HCT116 (cell line): ENCODE data around the gene INO80C. TPM values are rescaled to one million over a fixed set of nuclear protein-coding genes. Genes with fewer than 3 reads are reported as not detected.

Source experiments
- ATAC-seq: fragments of 200-7000 bp; cut with Tn5 transposase; 2 replicates; pipeline ENCODE4 v1.9.1; 2020; ENCODE audit warnings: mild to moderate bottlenecking, moderate library complexity
- BruUV-seq: library from RNA; stranded (reverse); fragments of 400-500 nt; replicated peaks from 2 replicates; lab custom pipeline; 2021; lab: Mats Ljungman, UMichigan
- CTCF ChIA-PET: fragments of 300-600 bp; sonication (Branson Sonifier 250); formaldehyde crosslinking; loops from one replicate; lab custom pipeline; 2021; ENCODE audit warnings: antibody characterized with exemption; lab: Charles Lee
- POLR2A ChIA-PET: fragments of 300-600, 350-600 bp; sonication (Branson Sonifier 250); formaldehyde crosslinking; loops from one replicate; lab custom pipeline; 2021; ENCODE audit warnings: antibody characterized with exemption; lab: Charles Lee
- RAD21 ChIA-PET, 2 experiments: fragments of 300-600 bp; sonication (Branson Sonifier 250); formaldehyde crosslinking; loops; one replicate each; lab custom pipeline; 2023; ENCODE audit warnings: low total read pairs in 2 of 2; ENCODE audit not compliant: uncharacterized antibody in 2 of 2, unreplicated experiment in 2 of 2, low non-redundant PET in 1 of 2; lab: Charles Lee
- DNase-seq: peaks from one replicate; pipeline ENCODE4 v3.0.0-alpha.2; 2010; ENCODE audit warnings: low read depth, low spot score
- H2AFZ ChIP-seq: fragments of 200-600 bp; shearing (Covaris generic), sonication (generic); 2 replicates; pipeline ENCODE4 v1.6.1; 2017; ENCODE audit warnings: low read depth, mixed run types, mixed read lengths, antibody characterized with exemption, low read length; ENCODE audit not compliant: poor library complexity, severe bottlenecking
- H3K27ac ChIP-seq: 2 replicates; pipeline ENCODE4 v1.5.1; 2012; ENCODE audit warnings: low read depth, low read length
- H3K27me3 ChIP-seq: fragments of 200-600 bp; sonication (generic); 2 replicates; pipeline ENCODE4 v1.6.1; 2016; ENCODE audit warnings: mixed run types, low read length, mixed read lengths; ENCODE audit not compliant: insufficient read depth
- H3K36me3 ChIP-seq, 2 experiments: fragments of 200-500 bp in 1 of 2; fragments of 200-600 bp in 1 of 2; sonication (Bioruptor generic) in 1 of 2; sonication (generic) in 1 of 2; 2 replicates each; pipeline versions ENCODE4 v1.5.1 to v1.6.1; 2014 to 2016; ENCODE audit warnings: low read length in 2 of 2, inconsistent platforms in 1 of 2, mixed read lengths in 1 of 2, mixed run types in 1 of 2; ENCODE audit not compliant: insufficient read depth in 2 of 2, control insufficient read depth in 1 of 2
- H3K4me1 ChIP-seq, 2 experiments: fragments of 200-600 bp in 1 of 2; sonication (generic) in 1 of 2; 2 replicates each; pipeline versions ENCODE4 v1.5.1 to v1.6.1; 2012 to 2017; ENCODE audit warnings: low read length in 2 of 2, inconsistent platforms in 1 of 2, mild to moderate bottlenecking in 1 of 2, mixed read lengths in 1 of 2, mixed run types in 1 of 2, moderate library complexity in 1 of 2; ENCODE audit not compliant: insufficient read depth in 2 of 2, control insufficient read depth in 1 of 2
- H3K4me2 ChIP-seq: fragments of 200-600 bp; sonication (generic); 2 replicates; pipeline ENCODE4 v1.6.1; 2017; ENCODE audit warnings: mixed run types, low read length, mixed read lengths
- H3K4me3 ChIP-seq, 2 experiments: fragments of 200-600 bp in 1 of 2; sonication (generic) in 1 of 2; replicated peaks in 1 of 2; 2 replicates each; pipeline ENCODE4 v1.5.1; 2011 to 2016; ENCODE audit warnings: low read length in 2 of 2, control low read depth in 1 of 2, low read depth in 1 of 2, mild to moderate bottlenecking in 1 of 2, mixed read lengths in 1 of 2, mixed run types in 1 of 2
- H3K79me2 ChIP-seq: fragments of 200-600 bp; sonication (generic); 2 replicates; pipeline ENCODE4 v1.6.1; 2017; ENCODE audit warnings: mild to moderate bottlenecking, mixed run types, low read length, moderate library complexity, mixed read lengths; ENCODE audit not compliant: insufficient read depth
- H3K9ac ChIP-seq: fragments of 200-600 bp; sonication (generic); 2 replicates; pipeline ENCODE4 v1.6.1; 2016; ENCODE audit warnings: low read length, mixed read lengths
- H3K9me2 ChIP-seq: fragments of 200-600 bp; sonication (generic), shearing (Covaris generic); 2 replicates; pipeline ENCODE4 v1.6.1; 2017; ENCODE audit warnings: mixed run types, mild to moderate bottlenecking, moderate library complexity; ENCODE audit not compliant: insufficient read depth
- H3K9me3 ChIP-seq, 2 experiments: fragments of 200-500 bp in 1 of 2; fragments of 200-600 bp in 1 of 2; sonication (Bioruptor generic) in 1 of 2; sonication (generic) in 1 of 2; 2 replicates each; pipeline ENCODE4 v1.6.1; 2014 to 2017; ENCODE audit warnings: low read length in 2 of 2, mixed read lengths in 2 of 2, inconsistent platforms in 1 of 2, low read depth in 1 of 2, mild to moderate bottlenecking in 1 of 2, mixed run types in 1 of 2, moderate library complexity in 1 of 2; ENCODE audit not compliant: control insufficient read depth in 1 of 2, insufficient read depth in 1 of 2
- H4K20me1 ChIP-seq: fragments of 200-600 bp; sonication (generic), shearing (Covaris generic); 2 replicates; pipeline ENCODE4 v1.6.1; 2017; ENCODE audit warnings: mixed run types, mild to moderate bottlenecking, moderate library complexity; ENCODE audit not compliant: insufficient read depth
- CBX3 ChIP-seq: IDR thresholded peaks from 2 replicates; pipeline ENCODE4 v1.6.1; 2012; ENCODE audit warnings: low read depth
- EZH2phosphoT487 ChIP-seq: fragments of 200-600 bp; IDR thresholded peaks from 2 replicates; pipeline ENCODE4 v1.6.1; 2018; ENCODE audit warnings: antibody characterized with exemption, borderline replicate concordance
- SRF ChIP-seq: IDR thresholded peaks from 2 replicates; pipeline ENCODE4 v1.6.1; 2012; ENCODE audit warnings: low read depth
- TCF7L2 ChIP-seq: IDR thresholded peaks from 2 replicates; pipeline ENCODE4 v1.7.0; 2011; ENCODE audit warnings: borderline replicate concordance, inconsistent platforms; ENCODE audit not compliant: insufficient read depth, insufficient read length; ENCODE audit errors: extremely low read depth
- YY1 ChIP-seq: IDR thresholded peaks from 2 replicates; pipeline ENCODE4 v1.6.1; 2011; ENCODE audit warnings: low read length, low read depth, moderate library complexity, mild to moderate bottlenecking; ENCODE audit not compliant: insufficient replicate concordance; ENCODE audit errors: extremely low read depth
- intact Hi-C: fragments of 100-400 bp; cut with micrococcal nuclease; formaldehyde crosslinking; loops from 2 replicates; pipeline ENCODE4 v1.10.0; 2022
- total RNA-seq: library from RNA; stranded (reverse); gene quantifications from one replicate; pipeline ENCODE4 v1.2.1, GENCODE V29; 2021; ENCODE audit not compliant: unreplicated experiment
- TF ChIP-seq, protein P1 (sequence below): IDR thresholded peaks from 2 replicates; pipeline ENCODE4 v1.6.1; 2012; ENCODE audit warnings: low read depth

The INO80C gene
- total RNA-seq, 1 experiment from 2014 or later, result 30.7 TPM

- ChIA-PET RAD21 (no interaction called here), CTCF (no interaction called here)
- no peak for ATAC-seq
Observed at GRCh38 chr18:35533916-35534405, 36.2 kb upstream of the INO80C start.

More at GRCh38 chr18:35533916-35534405, 36.2 kb upstream of the INO80C start:
- Histone ChIP-seq H3K9ac (no peak overlapping the region), H3K36me3 (no peaks in the 10 kb centered on the region), H4K20me1 (no peaks in the 10 kb centered on the region), H3K79me2 (no peaks in the 10 kb centered on the region), H3K9me2 (no peaks in the 10 kb centered on the region; the same call in 1 of the 2 replicates), H3K27me3 (no peaks in the 10 kb centered on the region), H3K4me3 (no peak overlapping the region), H3K4me2 (no peak overlapping the region), H2AFZ (no peak overlapping the region), H3K9me3 (no peaks in the 10 kb centered on the region; a peak in 1 of 4 replicates), H3K4me1 (no peaks in the 10 kb centered on the region), H3K27ac (no peak overlapping the region)
- intact Hi-C loops, result no loop called here
- POLR2A ChIA-PET, result no interaction called here
- TF ChIP-seq EZH2phosphoT487 (no peak), YY1 (no peak), CBX3 (no peak), SRF (no peak), TCF7L2 (no peak)
- TF ChIP-seq, protein P1, sequence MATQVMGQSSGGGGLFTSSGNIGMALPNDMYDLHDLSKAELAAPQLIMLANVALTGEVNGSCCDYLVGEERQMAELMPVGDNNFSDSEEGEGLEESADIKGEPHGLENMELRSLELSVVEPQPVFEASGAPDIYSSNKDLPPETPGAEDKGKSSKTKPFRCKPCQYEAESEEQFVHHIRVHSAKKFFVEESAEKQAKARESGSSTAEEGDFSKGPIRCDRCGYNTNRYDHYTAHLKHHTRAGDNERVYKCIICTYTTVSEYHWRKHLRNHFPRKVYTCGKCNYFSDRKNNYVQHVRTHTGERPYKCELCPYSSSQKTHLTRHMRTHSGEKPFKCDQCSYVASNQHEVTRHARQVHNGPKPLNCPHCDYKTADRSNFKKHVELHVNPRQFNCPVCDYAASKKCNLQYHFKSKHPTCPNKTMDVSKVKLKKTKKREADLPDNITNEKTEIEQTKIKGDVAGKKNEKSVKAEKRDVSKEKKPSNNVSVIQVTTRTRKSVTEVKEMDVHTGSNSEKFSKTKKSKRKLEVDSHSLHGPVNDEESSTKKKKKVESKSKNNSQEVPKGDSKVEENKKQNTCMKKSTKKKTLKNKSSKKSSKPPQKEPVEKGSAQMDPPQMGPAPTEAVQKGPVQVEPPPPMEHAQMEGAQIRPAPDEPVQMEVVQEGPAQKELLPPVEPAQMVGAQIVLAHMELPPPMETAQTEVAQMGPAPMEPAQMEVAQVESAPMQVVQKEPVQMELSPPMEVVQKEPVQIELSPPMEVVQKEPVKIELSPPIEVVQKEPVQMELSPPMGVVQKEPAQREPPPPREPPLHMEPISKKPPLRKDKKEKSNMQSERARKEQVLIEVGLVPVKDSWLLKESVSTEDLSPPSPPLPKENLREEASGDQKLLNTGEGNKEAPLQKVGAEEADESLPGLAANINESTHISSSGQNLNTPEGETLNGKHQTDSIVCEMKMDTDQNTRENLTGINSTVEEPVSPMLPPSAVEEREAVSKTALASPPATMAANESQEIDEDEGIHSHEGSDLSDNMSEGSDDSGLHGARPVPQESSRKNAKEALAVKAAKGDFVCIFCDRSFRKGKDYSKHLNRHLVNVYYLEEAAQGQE, result no peak
- no peak for DNase-seq
- no TSS peak for BruUV-seq
